MM.1S (cell line): Measurements from ENCODE around the gene HSPA6.

Experiments used
- CTCF ChIP-seq: fragments of 300-600 bp; sonication (generic); IDR thresholded peaks from 2 replicates; pipeline ENCODE4 v1.5.1; 2016; ENCODE audit warnings: antibody characterized with exemption, low read length, mixed read lengths
- EZH2 ChIP-seq: fragments of 300-600 bp; sonication (generic); optimal IDR thresholded peaks from 2 replicates; pipeline ENCODE3; 2017; ENCODE audit warnings: low read depth, mild to moderate bottlenecking, antibody characterized with exemption, low read length, mixed read lengths
- EZH2phosphoT487 ChIP-seq: fragments of 300-600 bp; sonication (generic); IDR thresholded peaks from 2 replicates; pipeline ENCODE4 v1.6.1; 2018; ENCODE audit warnings: antibody characterized with exemption, low read length

GRCh38 chr1:161505686-161506085, 18.7 kb upstream of the HSPA6 start:
- no peak for TF ChIP-seq CTCF
- no peak for TF ChIP-seq EZH2
- no peak for TF ChIP-seq EZH2phosphoT487
